Spleen (tissue), 7 donors: Measurements from ENCODE around the gene HOXB7.

ENCODE experiments used
- POLR2A ChIP-seq, 3 donors: fragments of 450-650 bp; IDR thresholded peaks; one replicate each; pipeline ENCODE4 v1.5.1; 2017; ENCODE audit warnings: antibody characterized with exemption in 3 of 3, mild to moderate bottlenecking in 1 of 3
- POLR2AphosphoS5 ChIP-seq, 3 donors: sonication (generic); formaldehyde crosslinking; IDR thresholded peaks; one replicate each; pipeline ENCODE4 v1.5.1; 2017; ENCODE audit warnings: antibody characterized with exemption in 3 of 3
- TF ChIP-seq, protein P1 (sequence below), 11 experiments: fragments of 200-600 bp in 7 of 11; fragments of 450-650 bp in 4 of 11; sonication (generic) in 4 of 11; IDR thresholded peaks in 8 of 11; conservative IDR thresholded peaks in 3 of 11; 1 replicate in 7 of 11; 2 replicates in 4 of 11; pipeline versions ENCODE4 v1.4.0 to v1.8.0; 2016 to 2021; ENCODE audit warnings: antibody characterized with exemption in 11 of 11, inconsistent platforms in 4 of 11, mild to moderate bottlenecking in 1 of 11
- donor health status: DM: no; HTN: no; CAD: no; lungs with moderate emphysema.
- donor health status: DM: no; HTN: no; CAD: no.
- donor health status: DM: no; HTN: no; CAD: no.

DNA sequence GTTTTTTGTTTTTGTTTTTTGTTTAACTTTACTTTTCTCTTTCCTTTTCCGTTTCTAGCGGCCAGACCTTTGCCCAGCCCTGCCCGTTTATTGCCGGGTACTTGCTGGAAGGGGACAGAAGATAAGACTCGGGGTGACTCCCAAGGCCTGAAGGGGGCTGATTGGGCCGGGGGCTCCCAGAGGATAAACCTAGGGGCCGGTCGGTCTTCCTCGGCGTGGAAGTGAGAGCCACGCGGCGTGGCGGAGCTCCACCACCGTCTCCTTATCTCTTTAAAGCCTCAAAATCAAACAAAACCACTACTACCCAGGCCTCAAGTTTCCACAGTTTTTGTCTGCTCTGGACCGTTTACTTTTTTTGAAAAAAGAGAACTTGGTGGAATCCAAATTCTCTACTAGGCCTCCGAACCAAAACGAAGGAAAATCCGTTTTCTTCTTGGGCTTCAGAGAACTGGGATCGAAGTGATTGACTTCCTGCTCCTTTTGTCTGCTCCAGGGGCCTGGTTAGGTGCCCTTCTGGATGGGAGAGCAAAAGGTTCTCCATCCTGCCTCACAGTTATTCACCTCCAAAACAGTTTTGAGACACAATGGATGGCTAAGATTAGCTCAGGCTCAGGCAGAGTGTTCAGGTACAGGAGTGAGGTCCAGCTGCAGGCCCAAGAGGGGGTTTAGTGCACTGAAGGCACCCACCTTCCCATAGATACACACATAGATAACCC, 23.8 kb upstream of the HOXB7 start:
- TF ChIP-seq, protein P1, sequence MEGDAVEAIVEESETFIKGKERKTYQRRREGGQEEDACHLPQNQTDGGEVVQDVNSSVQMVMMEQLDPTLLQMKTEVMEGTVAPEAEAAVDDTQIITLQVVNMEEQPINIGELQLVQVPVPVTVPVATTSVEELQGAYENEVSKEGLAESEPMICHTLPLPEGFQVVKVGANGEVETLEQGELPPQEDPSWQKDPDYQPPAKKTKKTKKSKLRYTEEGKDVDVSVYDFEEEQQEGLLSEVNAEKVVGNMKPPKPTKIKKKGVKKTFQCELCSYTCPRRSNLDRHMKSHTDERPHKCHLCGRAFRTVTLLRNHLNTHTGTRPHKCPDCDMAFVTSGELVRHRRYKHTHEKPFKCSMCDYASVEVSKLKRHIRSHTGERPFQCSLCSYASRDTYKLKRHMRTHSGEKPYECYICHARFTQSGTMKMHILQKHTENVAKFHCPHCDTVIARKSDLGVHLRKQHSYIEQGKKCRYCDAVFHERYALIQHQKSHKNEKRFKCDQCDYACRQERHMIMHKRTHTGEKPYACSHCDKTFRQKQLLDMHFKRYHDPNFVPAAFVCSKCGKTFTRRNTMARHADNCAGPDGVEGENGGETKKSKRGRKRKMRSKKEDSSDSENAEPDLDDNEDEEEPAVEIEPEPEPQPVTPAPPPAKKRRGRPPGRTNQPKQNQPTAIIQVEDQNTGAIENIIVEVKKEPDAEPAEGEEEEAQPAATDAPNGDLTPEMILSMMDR (IDR thresholded peaks at IDR 0.05 in 8 of 11, conservative IDR thresholded peaks at IDR 0.05 in 3 of 11), result no peak
- TF ChIP-seq POLR2A (IDR thresholded peaks at IDR 0.05) (no peak), POLR2AphosphoS5 (IDR thresholded peaks at IDR 0.05) (no peak)
